Measurements from ENCODE around the gene RSU1.

GRCh38 chr10:16547973-16548372 is 269.3 kb downstream of the RSU1 start:
- TF ChIP-seq CTCF (conservative IDR thresholded peaks at IDR 0.05 in 1 of 2, IDR thresholded peaks at IDR 0.05 in 1 of 2; ENCODE audit: low read depth in 1 of 2, low read length in 2 of 2) (no peak), EZH2 (IDR thresholded peaks at IDR 0.05; ENCODE audit: low read length, missing control alignments) (no peak)
